ENCODE data around the gene NHLRC2.
"Not testable (repeated sequence)": the region's sequence is repeated elsewhere in the genome, so short reads cannot be mapped to it uniquely, and the experiment has no call there.

Gene NHLRC2

GRCh38 chr10:113943196-113943595, 88.7 kb downstream of the NHLRC2 start:
- DNase-seq (ENCODE audit: low spot score), result not testable (repeated sequence)

- DNase-seq (ENCODE audit: low spot score), result no peak
Measured at GRCh38 chr10:113945075-113945686, 90.7 kb downstream of the NHLRC2 start.

DNA sequence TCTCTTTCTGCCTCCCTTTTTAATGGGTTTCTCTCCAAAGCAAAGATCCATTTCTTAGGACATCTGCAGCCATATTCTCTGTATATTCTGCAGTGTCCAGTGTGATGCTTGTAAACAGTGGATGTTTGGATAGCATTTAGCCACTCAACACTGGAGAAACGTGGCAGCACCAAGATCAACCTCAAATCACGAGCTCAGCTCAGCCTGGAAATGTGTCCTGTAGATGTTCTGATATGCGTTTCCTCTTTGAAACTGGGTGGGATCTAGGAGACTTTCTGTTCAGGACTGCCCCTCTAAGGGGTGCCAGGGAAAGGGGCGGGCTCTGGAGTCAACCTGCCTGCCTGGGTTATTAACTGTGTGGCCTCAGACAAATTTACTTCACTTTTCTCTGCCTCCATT, 91.2 kb downstream of the NHLRC2 start:
- DNase-seq (ENCODE audit: low spot score), result no peak

GRCh38 chr10:113947184-113948041, 93.0 kb downstream of the NHLRC2 start:
- no peak for DNase-seq (ENCODE audit: low spot score)

DNA sequence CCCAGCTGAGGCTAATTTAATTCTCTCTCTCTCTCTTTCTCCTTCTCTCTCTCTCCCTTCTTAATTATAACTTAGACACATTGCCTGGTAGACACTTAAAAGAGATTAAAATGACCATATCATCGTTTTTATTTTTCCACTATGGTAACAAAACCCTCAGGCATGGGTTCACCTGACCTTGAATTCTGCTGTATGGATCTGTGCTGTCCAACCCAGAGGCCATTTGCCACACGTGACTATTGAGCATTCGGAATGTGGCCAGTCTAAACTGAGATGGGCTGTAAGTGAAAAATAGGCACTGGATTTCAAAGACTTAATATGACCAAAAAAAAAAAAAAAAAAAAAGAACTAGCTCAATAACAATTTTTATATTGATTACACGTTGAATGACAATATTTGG, 93.6 kb downstream of the NHLRC2 start:
- DNase-seq (ENCODE audit: low spot score), result no peak

DNA sequence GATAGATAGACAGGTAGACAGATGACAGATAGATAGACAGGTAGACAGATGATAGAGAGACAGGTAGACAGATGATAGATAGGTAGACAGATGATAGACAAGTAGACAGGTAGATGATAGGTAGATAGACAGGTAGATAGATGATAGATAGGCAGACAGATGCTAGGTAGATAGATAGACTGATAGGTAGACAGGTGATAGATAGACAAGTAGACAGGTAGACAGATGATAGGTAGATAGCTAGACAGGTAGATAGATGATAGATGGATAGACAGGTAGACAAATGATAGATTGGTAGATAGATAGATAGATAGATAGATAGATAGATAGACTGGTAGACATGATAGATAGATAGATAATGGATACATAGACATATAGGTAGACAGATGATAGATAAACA, 95.8 kb downstream of the NHLRC2 start:
- no peak for DNase-seq (ENCODE audit: low spot score)

DNA sequence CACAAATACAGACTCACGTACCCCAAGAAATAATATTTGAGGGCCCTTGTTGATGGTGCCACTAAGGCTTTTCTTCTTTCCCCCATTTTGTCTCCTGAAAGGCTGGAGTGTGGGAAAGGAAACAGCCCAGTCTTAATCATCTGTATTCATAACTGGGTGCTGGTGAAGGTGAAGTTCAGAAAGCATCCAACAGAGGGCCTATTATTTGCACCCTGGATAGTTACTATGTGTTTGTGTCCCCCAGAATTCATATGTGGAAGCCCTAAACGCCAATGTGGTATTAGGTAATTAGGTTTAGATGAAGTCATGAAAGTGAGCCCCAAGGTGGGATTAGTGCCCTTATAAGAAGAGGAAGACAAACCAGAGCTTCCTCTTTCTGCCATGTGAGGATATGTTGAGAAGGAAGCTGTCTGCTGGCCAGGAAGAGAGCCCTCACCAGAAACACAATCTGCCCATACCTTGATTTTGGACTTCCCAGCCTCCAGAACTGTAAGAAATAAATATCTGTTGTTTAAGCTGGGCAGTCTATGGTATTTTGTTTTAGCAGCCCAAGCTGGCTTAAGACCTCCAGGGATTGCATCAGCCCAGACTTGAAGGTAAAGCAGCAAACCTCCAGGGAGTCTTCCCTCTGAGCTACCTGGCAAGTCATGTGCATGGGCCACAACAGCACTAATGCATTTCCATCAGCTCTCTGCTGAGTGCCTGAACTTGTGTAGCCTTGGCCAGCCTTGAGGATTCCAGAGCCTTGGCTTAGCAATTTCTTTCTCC, 99.2 kb downstream of the NHLRC2 start:
- peak; percentile 39 for DNase-seq (ENCODE audit: low spot score)

- DNase-seq (ENCODE audit: low spot score), result no peak
Measured at GRCh38 chr10:113954409-113954808, 99.9 kb downstream of the NHLRC2 start.

DNA sequence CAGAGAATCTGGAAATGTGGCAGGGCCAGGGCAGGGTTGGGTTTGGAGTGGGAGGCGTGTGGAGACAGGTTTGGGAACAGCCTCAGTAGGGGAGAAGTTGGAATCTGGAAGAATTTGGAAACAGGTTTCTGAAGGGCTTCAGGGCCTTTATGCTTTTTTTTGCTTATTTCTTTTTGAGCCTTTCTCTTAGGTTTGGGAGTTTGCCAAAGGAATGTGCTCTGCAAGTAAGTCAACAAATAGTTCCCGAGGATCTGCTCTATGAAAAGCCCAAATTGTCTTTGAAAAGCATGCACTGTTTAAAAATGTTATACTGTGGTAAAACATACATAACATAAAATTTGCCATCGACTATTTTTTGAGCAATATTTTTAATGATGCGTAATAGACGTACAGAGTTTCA, 102.6 kb downstream of the NHLRC2 start:
- no peak for DNase-seq (ENCODE audit: low spot score)

DNA sequence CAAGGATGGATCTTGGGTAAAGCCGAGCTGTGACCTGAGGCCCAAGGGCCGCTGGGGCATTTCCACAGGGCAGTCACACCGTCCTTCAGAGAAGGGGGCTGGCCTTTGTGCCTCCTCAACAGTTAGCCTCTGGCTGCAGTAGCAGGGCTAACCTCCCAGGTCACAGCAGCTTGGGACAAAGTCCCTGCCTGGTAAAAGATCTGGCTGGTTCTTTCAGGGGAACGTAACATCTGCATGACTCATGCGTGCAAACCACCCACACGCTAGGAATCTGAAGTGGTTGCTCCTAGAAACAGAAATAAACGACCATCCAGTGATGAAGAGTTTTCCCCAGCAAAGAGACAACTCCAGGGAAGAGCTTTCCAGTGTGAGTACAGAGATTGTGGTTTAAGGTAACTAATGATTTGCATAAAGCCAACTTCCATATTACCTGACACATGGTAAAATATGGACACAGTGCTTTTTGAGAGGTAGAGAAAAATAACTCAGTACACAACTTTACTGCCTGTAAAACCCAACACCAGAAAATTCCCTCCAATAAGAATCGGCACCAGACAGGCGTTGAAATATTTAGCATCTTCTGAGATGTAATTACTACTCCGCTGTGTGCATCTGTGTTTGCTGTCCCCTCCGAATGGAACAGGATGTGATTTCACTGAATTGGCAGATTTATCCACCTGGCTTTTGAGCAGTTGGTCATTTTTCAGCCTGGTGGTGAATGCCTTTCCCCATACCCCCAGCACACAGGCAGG, 104.3 kb downstream of the NHLRC2 start:
- DNase-seq (ENCODE audit: low spot score), result no peak

- DNase-seq (ENCODE audit: low spot score), result no peak
Measured at GRCh38 chr10:113959383-113959760, 104.9 kb downstream of the NHLRC2 start.

GRCh38 chr10:113960617-113961181, 106.2 kb downstream of the NHLRC2 start:
- peak; percentile 39 for DNase-seq (ENCODE audit: low spot score)

DNA sequence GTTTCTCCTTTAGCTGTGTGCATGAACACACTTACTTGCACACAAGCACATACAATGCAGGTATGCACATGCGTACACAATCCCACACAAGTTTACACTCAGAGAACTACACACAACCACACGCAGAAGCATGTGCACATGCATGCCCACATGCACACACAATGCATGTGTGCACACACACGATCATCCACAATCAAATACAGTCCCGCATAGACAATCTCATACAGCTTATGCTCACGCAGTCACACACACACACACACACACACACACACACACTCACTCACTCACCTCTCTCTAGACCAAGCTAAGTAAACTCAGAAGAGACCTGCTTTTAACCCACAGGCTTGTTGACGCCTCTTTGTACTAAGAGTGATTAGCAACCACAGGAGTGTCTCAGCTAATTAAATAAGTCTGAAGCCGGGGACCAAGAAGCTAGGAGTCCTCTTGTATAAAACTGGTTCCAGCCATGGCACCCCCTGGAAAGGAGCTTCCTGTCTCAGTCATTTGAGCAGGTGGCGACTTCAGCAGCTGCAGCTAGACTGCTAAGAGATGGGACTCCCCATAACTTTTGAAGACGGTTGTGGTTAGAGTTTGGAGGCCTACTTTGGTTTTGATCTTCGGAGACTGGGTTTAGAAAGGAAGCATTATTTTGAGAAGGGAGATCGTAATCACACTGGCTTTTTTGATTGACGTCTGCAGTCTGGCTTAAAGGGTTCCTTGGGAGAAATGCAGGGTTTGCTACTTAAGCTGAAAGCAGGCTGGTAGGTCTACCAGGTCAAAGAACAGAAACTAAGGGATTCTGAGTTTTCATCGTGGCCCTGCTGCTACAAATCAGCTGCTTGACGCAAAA, 106.9 kb downstream of the NHLRC2 start:
- peak; percentile 76 for DNase-seq (ENCODE audit: low spot score)

- DNase-seq (ENCODE audit: low spot score), result no peak
Measured at GRCh38 chr10:113965077-113965476, 110.6 kb downstream of the NHLRC2 start.

GRCh38 chr10:113965683-113966082, 111.2 kb downstream of the NHLRC2 start:
- DNase-seq (ENCODE audit: low spot score), result peak; percentile 34
